ENCODE measurements around the gene PSMD13. TPM values are rescaled to one million over a fixed set of nuclear protein-coding genes. Genes with fewer than 3 reads are reported as not detected.

The PSMD13 gene
- total and polyA plus RNA-seq, 7 donors = 108 to 265 (median 171) TPM

GRCh38 chr11:280706-281485 lies 44.1 kb downstream of the PSMD13 start:
- WGBS, 3 donors = 7 to 8% (median 7%) methylated on average over 75 to 79 of the region's 79 CpGs
- Histone ChIP-seq H3K4me1 (no peaks in the 10 kb centered on the region), H3K36me3 (ENCODE audit: insufficient read depth in 1 of 2, low read depth in 1 of 2) (no peaks in the 10 kb centered on the region), H3K27ac (no peak overlapping the region), H3K9me3 (no peaks in the 10 kb centered on the region), H3K27me3 (ENCODE audit: insufficient read depth in 3 of 3, low read length in 2 of 3) (peaks cover 0 to 60% (median 48%) of the 10 kb centered on the region in 3 donors), H3K4me3 (peak overlapping the region; percentile 28)
- ATAC-seq = no peak
- no peak for TF ChIP-seq CTCF (IDR thresholded peaks at IDR 0.05)
- intact Hi-C loops (cut with DNase I) = no loop called here
- peak in 1 of 2 donors; percentile 55 for DNase-seq

- 25 to 32% (median 30%) methylated on average over 24 to 26 of the region's 26 CpGs for WGBS, 3 donors
- H3K4me3 ChIP-seq = no peak overlapping the region
- ATAC-seq = no peak
Observed at GRCh38 chr11:281486-282161, 44.8 kb downstream of the PSMD13 start.

GRCh38 chr11:282171-282570 lies 45.4 kb downstream of the PSMD13 start:
- no peak for TF ChIP-seq CTCF (IDR thresholded peaks at IDR 0.05)
- Histone ChIP-seq H3K27me3 (ENCODE audit: insufficient read depth in 3 of 3, low read length in 2 of 3) (peaks cover 0 to 72% (median 49%) of the 10 kb centered on the region in 3 donors), H3K9me3 (no peaks in the 10 kb centered on the region), H3K4me3 (no peak overlapping the region), H3K4me1 (no peaks in the 10 kb centered on the region), H3K36me3 (ENCODE audit: insufficient read depth in 1 of 2, low read depth in 1 of 2) (no peaks in the 10 kb centered on the region), H3K27ac (no peak overlapping the region)
- ATAC-seq (no peak), DNase-seq (peak in 1 of 2 donors; percentile 37)
- WGBS, 3 donors = 45 to 55% (median 53%) methylated on average over 4 of the region's 4 CpGs
- intact Hi-C loops (cut with DNase I) = no loop called here

More at GRCh38 chr11:281486-282161, 44.8 kb downstream of the PSMD13 start:
- no peak for TF ChIP-seq CTCF (IDR thresholded peaks at IDR 0.05)
- H3K27ac ChIP-seq = no peak overlapping the region
- H3K27me3 ChIP-seq (ENCODE audit: insufficient read depth in 3 of 3, low read length in 2 of 3) = peaks cover 0 to 67% (median 49%) of the 10 kb centered on the region in 3 donors
- peak in 1 of 2 donors; percentile 50 for DNase-seq
- H3K9me3 ChIP-seq = no peaks in the 10 kb centered on the region
- H3K36me3 ChIP-seq (ENCODE audit: insufficient read depth in 1 of 2, low read depth in 1 of 2) = no peaks in the 10 kb centered on the region
- intact Hi-C loops (cut with DNase I) = no loop called here
- H3K4me1 ChIP-seq = no peaks in the 10 kb centered on the region

- H3K9me3 ChIP-seq = no peaks in the 10 kb centered on the region
- 42 to 48% (median 46%) methylated on average over 10 to 13 of the region's 13 CpGs for WGBS, 3 donors
- ATAC-seq (no peak), DNase-seq (peak in 1 of 2 donors; percentile 22)
- H3K4me1 ChIP-seq = no peaks in the 10 kb centered on the region
- no peaks in the 10 kb centered on the region for H3K36me3 ChIP-seq (ENCODE audit: insufficient read depth in 1 of 2, low read depth in 1 of 2)
- intact Hi-C loops (cut with DNase I) = no loop called here
- no peak overlapping the region for H3K27ac ChIP-seq
- H3K4me3 ChIP-seq = no peak overlapping the region
- TF ChIP-seq CTCF (IDR thresholded peaks at IDR 0.05) = no peak
- peaks cover 0 to 74% (median 50%) of the 10 kb centered on the region in 3 donors for H3K27me3 ChIP-seq (ENCODE audit: insufficient read depth in 3 of 3, low read length in 2 of 3)
Observed at GRCh38 chr11:282630-283360, 46.0 kb downstream of the PSMD13 start.
